IMR-90 (cell line): ENCODE results near the gene MIPEP. TPM values are rescaled to one million over a fixed set of nuclear protein-coding genes. Genes with fewer than 3 reads are reported as not detected.

Experiments
- ATAC-seq: fragments of 200-7000 bp; cut with Tn5 transposase; 2 replicates; pipeline ENCODE4 v1.9.1; 2020; ENCODE audit warnings: low read depth, mild to moderate bottlenecking, moderate library complexity
- BruUV-seq: library from RNA; stranded (reverse); fragments of 400-500 nt; replicated peaks from 2 replicates; lab custom pipeline; 2021; lab: Mats Ljungman, UMichigan
- CTCF ChIA-PET: fragments of 300-600 bp; formaldehyde crosslinking; extraction: SDS; loops from one replicate; lab custom pipeline; 2021; ENCODE audit warnings: antibody characterized with exemption; lab: Yijun Ruan, JAX
- POLR2A ChIA-PET: fragments of 300-600 bp; sonication (Branson Sonifier 250); formaldehyde crosslinking; loops from one replicate; lab custom pipeline; 2022; ENCODE audit warnings: antibody characterized with exemption; ENCODE audit not compliant: unreplicated experiment; lab: Charles Lee
- DNase-seq: peaks from one replicate; pipeline ENCODE4 v3.0.0; 2013
- H2AFZ ChIP-seq: replicated peaks from 2 replicates; pipeline ENCODE3; 2013; ENCODE audit warnings: low read length, mild to moderate bottlenecking; ENCODE audit not compliant: poor library complexity
- H2AK5ac ChIP-seq: 2 replicates; pipeline ENCODE4 v1.6.1; 2013; ENCODE audit warnings: low read depth, low read length, inconsistent platforms
- H2AK9ac ChIP-seq: replicated peaks from 2 replicates; pipeline ENCODE3; 2013; ENCODE audit warnings: mild to moderate bottlenecking, low read depth, low read length, moderate library complexity; ENCODE audit not compliant: poor library complexity
- H2BK120ac ChIP-seq: 2 replicates; pipeline ENCODE4 v1.6.1; 2013; ENCODE audit warnings: low read depth, low read length, inconsistent platforms
- H2BK15ac ChIP-seq: 3 replicates; pipeline ENCODE4 v1.6.1; 2013; ENCODE audit warnings: low read depth, low read length, inconsistent platforms
- H2BK20ac ChIP-seq: 2 replicates; pipeline ENCODE4 v1.6.1; 2013; ENCODE audit warnings: low read depth, mild to moderate bottlenecking, inconsistent platforms, low read length, moderate library complexity
- H2BK5ac ChIP-seq: 2 replicates; pipeline ENCODE4 v1.6.1; 2013; ENCODE audit warnings: mild to moderate bottlenecking, low read depth, low read length, inconsistent platforms; ENCODE audit not compliant: poor library complexity, severe bottlenecking
- H3K14ac ChIP-seq: replicated peaks from 2 replicates; pipeline ENCODE4 v1.6.1; 2013; ENCODE audit warnings: low read depth, low read length, inconsistent platforms
- H3K18ac ChIP-seq: 2 replicates; pipeline ENCODE4 v1.6.1; 2013; ENCODE audit warnings: low read depth, low read length, control low read depth
- H3K23ac ChIP-seq: 2 replicates; pipeline ENCODE4 v1.6.1; 2013; ENCODE audit warnings: low read depth, low read length, inconsistent platforms
- H3K27ac ChIP-seq: 2 replicates; pipeline ENCODE4 v1.5.1; 2013; ENCODE audit warnings: mild to moderate bottlenecking, control low read depth, low read length; ENCODE audit not compliant: insufficient read depth
- H3K27me3 ChIP-seq: 2 replicates; pipeline ENCODE4 v1.6.1; 2013; ENCODE audit warnings: low read length; ENCODE audit not compliant: control insufficient read depth, insufficient read depth
- H3K36me3 ChIP-seq: 2 replicates; pipeline ENCODE4 v1.6.1; 2013; ENCODE audit warnings: low read length, mixed read lengths; ENCODE audit not compliant: control insufficient read depth, insufficient read depth
- H3K4ac ChIP-seq: 2 replicates; pipeline ENCODE4 v1.6.1; 2013; ENCODE audit warnings: low read depth, low read length, inconsistent platforms
- H3K4me1 ChIP-seq: 2 replicates; pipeline ENCODE4 v1.6.1; 2013; ENCODE audit warnings: low read length, mixed read lengths; ENCODE audit not compliant: control insufficient read depth, insufficient read depth
- H3K4me2 ChIP-seq: 2 replicates; pipeline ENCODE4 v1.6.1; 2013; ENCODE audit warnings: low read depth, mild to moderate bottlenecking, control low read depth, low read length, moderate library complexity
- H3K4me3 ChIP-seq: 2 replicates; pipeline ENCODE4 v1.5.1; 2013; ENCODE audit warnings: low read depth, mild to moderate bottlenecking, control low read depth, low read length, moderate library complexity; ENCODE audit not compliant: insufficient read depth
- H3K56ac ChIP-seq: 2 replicates; pipeline ENCODE4 v1.6.1; 2013; ENCODE audit warnings: low read length, inconsistent platforms; ENCODE audit not compliant: insufficient read depth; ENCODE audit errors: extremely low read depth
- H3K79me1 ChIP-seq, 2 experiments: 2 replicates each; pipeline ENCODE4 v1.6.1; 2013; ENCODE audit warnings: low read length in 2 of 2, inconsistent platforms in 1 of 2, low read depth in 1 of 2
- H3K9ac ChIP-seq: 2 replicates; pipeline ENCODE4 v1.6.1; 2013; ENCODE audit warnings: low read depth, low read length, control low read depth
- H3K9me1 ChIP-seq: 2 replicates; pipeline ENCODE4 v1.6.1; 2013; ENCODE audit warnings: low read length, inconsistent platforms; ENCODE audit not compliant: insufficient read depth
- H3K9me3 ChIP-seq: 2 replicates; pipeline ENCODE4 v1.6.1; 2013; ENCODE audit warnings: low read length; ENCODE audit not compliant: control insufficient read depth, insufficient read depth
- H4K20me1 ChIP-seq: 2 replicates; pipeline ENCODE4 v1.6.1; 2013; ENCODE audit warnings: low read length, inconsistent platforms; ENCODE audit not compliant: insufficient read depth
- H4K5ac ChIP-seq: 2 replicates; pipeline ENCODE4 v1.6.1; 2013; ENCODE audit warnings: mild to moderate bottlenecking, low read depth, low read length, control low read depth
- H4K8ac ChIP-seq, 2 experiments: 2 replicates each; pipeline ENCODE4 v1.6.1; 2013; ENCODE audit warnings: low read depth in 2 of 2, low read length in 2 of 2, control low read depth in 1 of 2, inconsistent platforms in 1 of 2
- H4K91ac ChIP-seq: 2 replicates; pipeline ENCODE4 v1.6.1; 2013; ENCODE audit warnings: low read depth, low read length, inconsistent platforms; ENCODE audit not compliant: insufficient read depth
- CHD1 ChIP-seq: IDR thresholded peaks from 2 replicates; pipeline ENCODE4 v1.6.1; 2012; ENCODE audit warnings: low read depth, low read length, improper control_type of control experiment
- CTCF ChIP-seq: conservative IDR thresholded peaks from 2 replicates; pipeline ENCODE4 v1.5.1; 2012; ENCODE audit warnings: mild to moderate bottlenecking, low read depth, low read length, improper control_type of control experiment
- ELK1 ChIP-seq: fragments of 150-350 bp; IDR thresholded peaks from 2 replicates; pipeline ENCODE4 v1.6.1; 2016; ENCODE audit warnings: low read depth, mild to moderate bottlenecking, low read length, moderate library complexity, borderline replicate concordance
- FOS ChIP-seq: fragments of 150-350 bp; IDR thresholded peaks from 2 replicates; pipeline ENCODE4 v1.6.1; 2016; ENCODE audit warnings: low read depth, low read length
- MAFK ChIP-seq: IDR thresholded peaks from 2 replicates; pipeline ENCODE4 v1.6.1; 2012; ENCODE audit warnings: low read depth, low read length, improper control_type of control experiment
- MAZ ChIP-seq: IDR thresholded peaks from 2 replicates; pipeline ENCODE4 v1.6.1; 2012; ENCODE audit warnings: low read depth, mild to moderate bottlenecking, low read length, improper control_type of control experiment, moderate library complexity, borderline replicate concordance
- MXI1 ChIP-seq: IDR thresholded peaks from 2 replicates; pipeline ENCODE4 v1.6.1; 2012; ENCODE audit warnings: low read depth, mild to moderate bottlenecking, low read length, moderate library complexity, borderline replicate concordance
- POLR2A ChIP-seq: IDR thresholded peaks from 2 replicates; pipeline ENCODE4 v1.6.1; 2012; ENCODE audit warnings: mild to moderate bottlenecking, low read depth, low read length
- RCOR1 ChIP-seq: IDR thresholded peaks from 2 replicates; pipeline ENCODE4 v1.6.1; 2012; ENCODE audit warnings: mild to moderate bottlenecking, low read length, improper control_type of control experiment; ENCODE audit not compliant: insufficient replicate concordance
- RFX5 ChIP-seq: IDR thresholded peaks from 2 replicates; pipeline ENCODE4 v1.8.0; 2012; ENCODE audit warnings: low read depth, mild to moderate bottlenecking, low read length, moderate library complexity
- WGBS, 2 experiments: methylation state at CpG; one replicate each; pipeline versions ENCODE4 v1.1.5 to v1.1.7; 2013; ENCODE audit warnings: missing lambda C conversion rate in 2 of 2; ENCODE audit not compliant: insufficient read length in 1 of 2; ENCODE audit errors: extremely low coverage in 2 of 2; 5-methylcytosine and 5-hydroxymethylcytosine counted together
- dilution Hi-C: fragments of 300-500 bp; cut with HindIII; formaldehyde crosslinking; loops from one replicate; pipeline ENCODE4 v1.14.3; 2018; ENCODE audit warnings: low sequenced_read_pairs; ENCODE audit not compliant: unreplicated experiment
- in situ Hi-C: fragments of 300-500 bp; cut with MboI; formaldehyde crosslinking; loops from 3 replicates; pipeline ENCODE4 v1.14.3; 2019; ENCODE audit warnings: low sequenced_read_pairs, inconsistent platforms, mixed read lengths
- intact Hi-C: fragments of 100-400 bp; cut with micrococcal nuclease; formaldehyde crosslinking; loops from 2 replicates; pipeline ENCODE4 v1.10.0; 2022
- polyA plus RNA-seq, 3 experiments: library from polyadenylated mRNA; depleted of rRNA; stranded (reverse); fragments of >200 nt; gene quantifications; 2 replicates each; pipeline ENCODE4 v1.2.3, GENCODE V29; 2012; ENCODE audit warnings: low replicate concordance in 1 of 3
- total RNA-seq: library from RNA; depleted of rRNA; stranded (reverse); fragments of >200 nt; gene quantifications from 2 replicates; pipeline ENCODE4 v1.2.3, GENCODE V29; 2012

MIPEP gene
- total and polyA plus RNA-seq, 2 of the 4 experiments (the other 2 are of a cell fraction), result 15.0 to 21.5 TPM

GRCh38 chr13:23739596-23739995, 149.6 kb downstream of the MIPEP start:
- no CpG with 5 or more reads among the region's 3 CpGs for WGBS, 2 experiments
- Histone ChIP-seq H2AFZ (no peak overlapping the region), H3K27me3 (no peaks in the 10 kb centered on the region), H4K8ac (no peak overlapping the region; a peak in 1 of 4 replicates), H4K91ac (no peak overlapping the region), H2AK9ac (no peak overlapping the region), H3K27ac (no peak overlapping the region), H3K9me3 (no peaks in the 10 kb centered on the region), H2BK5ac (no peak overlapping the region), H3K14ac (no peak overlapping the region; the same call in 1 of the 2 replicates), H2BK120ac (peak overlapping the region; percentile 63), H2BK15ac (no peak overlapping the region), H3K4ac (no peak overlapping the region), H4K20me1 (no peaks in the 10 kb centered on the region), H3K56ac (no peak overlapping the region), H3K18ac (0 out of 2 replicates have a peak overlapping the region, but pooled peaks have one; percentile 9), H3K9me1 (peaks cover 8% of the 10 kb centered on the region), H2AK5ac (no peak overlapping the region), H2BK20ac (peak overlapping the region; percentile 86), H3K4me3 (no peak overlapping the region), H4K5ac (no peak overlapping the region), H3K4me2 (no peak overlapping the region), H3K9ac (no peak overlapping the region), H3K79me1 (no peaks in the 10 kb centered on the region), H3K36me3 (0 out of 2 replicates have a peak, but pooled peaks cover 6% of the 10 kb centered on the region), H3K4me1 (no peaks in the 10 kb centered on the region), H3K23ac (no peak overlapping the region; the same call in 1 of the 2 replicates)
- no peak for TF ChIP-seq MXI1
- TF ChIP-seq MAFK, result no peak
- no peak for TF ChIP-seq POLR2A
- TF ChIP-seq ELK1, result no peak
- TF ChIP-seq RCOR1, result no peak
- no peak for TF ChIP-seq CHD1
- no peak for TF ChIP-seq FOS
- TF ChIP-seq CTCF, result no peak
- no peak for TF ChIP-seq MAZ
- TF ChIP-seq RFX5, result no peak
- no TSS peak for BruUV-seq
- ATAC-seq, result no peak; the same call in 1 of the 2 replicates
- POLR2A ChIA-PET, result no interaction called here
- in situ Hi-C loops, result no loop called here
- intact Hi-C loops, result no loop called here
- CTCF ChIA-PET, result no interaction called here
- dilution Hi-C loops, result no loop called here
- no peak for DNase-seq
